SIG-M5 treated with dmso at 0.1 percent for 504 hours (cell line): ENCODE results near the gene PTPRM.

Experiments
- DNase-seq: peaks from one replicate; lab custom pipeline; 2025; ENCODE audit not compliant: unreplicated experiment; lab: John Stamatoyannopoulos, UW

PTPRM gene

GRCh38 chr18:7626175-7626921 is 59.2 kb downstream of the PTPRM start:
- no peak for DNase-seq

- DNase-seq: no peak
Measured at GRCh38 chr18:7626922-7627440, 59.9 kb downstream of the PTPRM start.

GRCh38 chr18:7629416-7629815 is 62.3 kb downstream of the PTPRM start:
- DNase-seq: no peak

GRCh38 chr18:7630731-7631442 is 63.8 kb downstream of the PTPRM start:
- no peak for DNase-seq

- no peak for DNase-seq
Measured at GRCh38 chr18:7632152-7633098, 65.3 kb downstream of the PTPRM start.

GRCh38 chr18:7633171-7633570 is 66.1 kb downstream of the PTPRM start:
- no peak for DNase-seq

GRCh38 chr18:7635948-7636347 is 68.8 kb downstream of the PTPRM start:
- DNase-seq: no peak

GRCh38 chr18:7637269-7637668 is 70.2 kb downstream of the PTPRM start:
- no peak for DNase-seq

GRCh38 chr18:7638321-7638720 is 71.2 kb downstream of the PTPRM start:
- no peak for DNase-seq

GRCh38 chr18:7641813-7642212 is 74.7 kb downstream of the PTPRM start:
- no peak for DNase-seq

GRCh38 chr18:7642331-7642890 is 75.3 kb downstream of the PTPRM start:
- DNase-seq: no peak

- DNase-seq: no peak
Measured at GRCh38 chr18:7645756-7646155, 78.6 kb downstream of the PTPRM start.

- no peak for DNase-seq
Measured at GRCh38 chr18:7646174-7646886, 79.2 kb downstream of the PTPRM start.

- no peak for DNase-seq
Measured at GRCh38 chr18:7647500-7647899, 80.4 kb downstream of the PTPRM start.

GRCh38 chr18:7657050-7657449 is 89.9 kb downstream of the PTPRM start:
- no peak for DNase-seq

- DNase-seq: no peak
Measured at GRCh38 chr18:7657937-7658336, 90.8 kb downstream of the PTPRM start.

- no peak for DNase-seq
Measured at GRCh38 chr18:7658701-7659100, 91.6 kb downstream of the PTPRM start.

- DNase-seq: no peak
Measured at GRCh38 chr18:7661207-7661606, 94.1 kb downstream of the PTPRM start.

- no peak for DNase-seq
Measured at GRCh38 chr18:7662866-7663265, 95.8 kb downstream of the PTPRM start.
